ENCODE data around the gene ZNF32.
"Not testable (repeated sequence)": the region's sequence is repeated elsewhere in the genome, so short reads cannot be mapped to it uniquely, and the experiment has no call there.

The ZNF32 gene

DNA sequence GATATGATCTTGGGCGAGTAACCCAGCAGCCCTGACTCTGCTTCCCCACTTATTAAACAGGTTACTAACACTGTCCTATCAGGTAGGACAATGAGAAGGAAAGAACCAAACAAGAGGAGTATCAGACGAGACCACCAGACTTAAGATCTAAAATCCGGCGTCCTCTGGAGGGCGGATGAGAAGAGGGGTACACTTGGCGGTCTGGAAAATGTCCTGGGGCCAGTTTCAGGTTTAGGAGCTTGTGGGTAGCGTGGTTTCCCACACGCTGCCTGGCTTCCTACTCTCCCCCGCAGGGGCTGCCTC is 635 bp downstream of the ZNF32 start:
- TF ChIP-seq, protein P1, sequence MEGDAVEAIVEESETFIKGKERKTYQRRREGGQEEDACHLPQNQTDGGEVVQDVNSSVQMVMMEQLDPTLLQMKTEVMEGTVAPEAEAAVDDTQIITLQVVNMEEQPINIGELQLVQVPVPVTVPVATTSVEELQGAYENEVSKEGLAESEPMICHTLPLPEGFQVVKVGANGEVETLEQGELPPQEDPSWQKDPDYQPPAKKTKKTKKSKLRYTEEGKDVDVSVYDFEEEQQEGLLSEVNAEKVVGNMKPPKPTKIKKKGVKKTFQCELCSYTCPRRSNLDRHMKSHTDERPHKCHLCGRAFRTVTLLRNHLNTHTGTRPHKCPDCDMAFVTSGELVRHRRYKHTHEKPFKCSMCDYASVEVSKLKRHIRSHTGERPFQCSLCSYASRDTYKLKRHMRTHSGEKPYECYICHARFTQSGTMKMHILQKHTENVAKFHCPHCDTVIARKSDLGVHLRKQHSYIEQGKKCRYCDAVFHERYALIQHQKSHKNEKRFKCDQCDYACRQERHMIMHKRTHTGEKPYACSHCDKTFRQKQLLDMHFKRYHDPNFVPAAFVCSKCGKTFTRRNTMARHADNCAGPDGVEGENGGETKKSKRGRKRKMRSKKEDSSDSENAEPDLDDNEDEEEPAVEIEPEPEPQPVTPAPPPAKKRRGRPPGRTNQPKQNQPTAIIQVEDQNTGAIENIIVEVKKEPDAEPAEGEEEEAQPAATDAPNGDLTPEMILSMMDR (IDR thresholded peaks at IDR 0.05; ENCODE audit: low read depth, low read length) = no peak

DNA sequence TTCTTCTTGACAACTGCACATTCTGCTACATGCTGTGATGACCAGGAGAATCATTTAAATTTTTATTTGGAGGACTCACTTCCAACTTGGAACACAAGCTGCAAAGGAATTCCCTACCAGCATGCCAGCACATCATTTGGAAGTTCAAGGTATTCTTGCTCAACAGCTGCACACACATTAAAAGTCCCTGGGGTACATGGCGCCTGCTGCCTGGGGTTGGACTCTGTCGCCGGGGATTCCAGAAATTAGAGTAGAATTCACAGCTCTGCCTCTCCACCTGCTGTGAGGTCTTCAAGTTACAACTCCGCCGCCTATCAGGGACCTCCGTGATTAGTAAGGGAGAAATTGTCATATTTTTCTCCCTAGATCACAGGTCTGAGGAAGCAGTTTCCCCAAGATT is 1.1 kb downstream of the ZNF32 start:
- TF ChIP-seq, protein P1 (IDR thresholded peaks at IDR 0.05; ENCODE audit: low read depth, low read length) = no peak
- H3K4me3 ChIP-seq (replicated peaks in 1 of 2; ENCODE audit: low read depth in 2 of 2, low read length in 2 of 2) = peak overlapping the region in 1 of 2 donors; percentile 43
- DNase-seq (ENCODE audit: low read depth in 2 of 2) = no peak

More for the DNA sequence above, 635 bp downstream of the ZNF32 start:
- H3K4me3 ChIP-seq (replicated peaks in 1 of 2; ENCODE audit: low read depth in 2 of 2, low read length in 2 of 2) = peak overlapping the region; percentile 43 to 64
- DNase-seq (ENCODE audit: low read depth in 2 of 2) = no peak

DNA sequence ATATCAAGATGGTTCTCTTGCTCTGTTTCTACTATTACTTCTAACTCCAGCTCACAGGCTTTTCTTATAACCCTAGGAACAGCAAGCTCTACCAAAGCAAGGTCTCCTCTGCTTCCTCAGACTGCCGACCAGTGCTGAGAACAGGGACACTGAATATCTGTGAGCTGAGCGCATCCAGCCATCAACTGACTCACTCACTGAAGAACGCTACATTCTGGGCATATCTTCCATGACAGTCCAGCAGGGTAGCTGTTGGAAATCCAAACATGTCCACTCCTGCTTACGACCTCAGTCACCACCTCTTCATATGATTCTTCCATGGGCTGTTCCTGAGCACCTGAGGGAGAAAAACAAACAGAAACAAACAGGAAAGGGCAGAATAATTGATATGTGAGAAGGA is 2.8 kb downstream of the ZNF32 start:
- TF ChIP-seq, protein P1 (IDR thresholded peaks at IDR 0.05; ENCODE audit: low read depth, low read length) = no peak
- DNase-seq (ENCODE audit: low read depth in 2 of 2) = no peak
- H3K4me3 ChIP-seq (replicated peaks in 1 of 2; ENCODE audit: low read depth in 2 of 2, low read length in 2 of 2) = no peak overlapping the region

DNA sequence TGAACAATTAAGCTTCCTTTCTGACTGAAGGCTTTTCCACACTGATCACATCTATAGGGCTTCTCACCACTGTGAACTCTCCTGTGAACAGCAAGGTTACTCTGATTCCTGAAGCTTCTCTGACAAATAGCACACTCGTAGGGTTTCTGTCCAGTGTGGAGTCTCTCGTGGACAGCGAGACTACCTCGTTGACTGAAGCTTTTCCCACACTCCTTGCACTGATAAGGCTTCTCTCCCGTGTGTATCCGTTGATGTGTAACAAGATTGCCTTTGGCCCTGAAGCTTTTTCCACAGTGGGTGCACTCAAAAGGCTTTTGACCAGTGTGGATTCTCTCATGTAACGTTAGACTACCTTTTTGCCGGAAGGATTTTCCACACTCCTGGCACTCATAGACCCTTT is 4.4 kb downstream of the ZNF32 start:
- H3K4me3 ChIP-seq (replicated peaks in 1 of 2; ENCODE audit: low read depth in 2 of 2, low read length in 2 of 2) = no peak overlapping the region
- TF ChIP-seq, protein P1 (IDR thresholded peaks at IDR 0.05; ENCODE audit: low read depth, low read length) = no peak
- DNase-seq (ENCODE audit: low read depth in 2 of 2) = peak; percentile 39 to 45

DNA sequence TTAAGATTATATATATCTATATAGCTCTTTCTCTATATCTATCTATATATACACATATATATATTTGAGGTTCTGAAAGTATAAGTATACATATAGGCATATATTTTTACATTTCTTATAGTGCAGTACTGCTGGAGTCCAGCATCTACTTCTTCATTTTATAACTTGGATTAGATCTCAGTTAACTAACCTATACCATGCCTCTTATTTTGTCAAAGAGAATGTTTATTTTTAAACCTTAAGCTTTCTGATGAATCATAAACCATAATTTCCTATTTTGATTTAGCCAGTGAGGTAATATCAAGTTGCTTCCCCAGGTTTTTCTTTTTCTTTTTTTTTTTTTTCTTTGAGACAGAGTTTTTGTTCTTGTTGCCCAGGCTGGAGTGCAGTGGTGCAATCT is 8.1 kb downstream of the ZNF32 start:
- peak in 1 of 2 donors; percentile 5 for DNase-seq (ENCODE audit: low read depth in 2 of 2)
- H3K4me3 ChIP-seq (replicated peaks in 1 of 2; ENCODE audit: low read depth in 2 of 2, low read length in 2 of 2) = no peak overlapping the region
- TF ChIP-seq, protein P1 (IDR thresholded peaks at IDR 0.05; ENCODE audit: low read depth, low read length) = no peak

DNA sequence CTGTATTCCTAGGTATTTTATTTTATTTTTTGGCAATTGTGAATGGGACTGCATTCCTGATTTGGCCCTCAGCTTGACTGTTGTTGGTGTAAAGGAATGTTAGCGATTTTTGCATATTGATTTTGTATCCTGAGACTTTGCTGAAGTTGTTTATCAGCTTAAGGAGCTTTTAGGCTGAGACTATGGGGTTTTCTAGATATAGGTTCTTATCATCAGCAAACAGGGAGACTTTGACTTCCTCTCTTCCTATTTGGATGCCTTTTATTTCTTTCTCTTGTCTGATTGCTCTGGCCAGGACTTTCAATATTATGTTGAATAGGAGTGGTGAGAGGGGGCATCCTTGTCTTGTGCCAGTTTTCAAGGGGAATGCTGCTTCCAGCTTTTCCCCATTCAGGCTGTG is 12.9 kb downstream of the ZNF32 start:
- not testable (repeated sequence) for H3K4me3 ChIP-seq (replicated peaks in 1 of 2; ENCODE audit: low read depth in 2 of 2, low read length in 2 of 2); DNase-seq (ENCODE audit: low read depth in 2 of 2)

DNA sequence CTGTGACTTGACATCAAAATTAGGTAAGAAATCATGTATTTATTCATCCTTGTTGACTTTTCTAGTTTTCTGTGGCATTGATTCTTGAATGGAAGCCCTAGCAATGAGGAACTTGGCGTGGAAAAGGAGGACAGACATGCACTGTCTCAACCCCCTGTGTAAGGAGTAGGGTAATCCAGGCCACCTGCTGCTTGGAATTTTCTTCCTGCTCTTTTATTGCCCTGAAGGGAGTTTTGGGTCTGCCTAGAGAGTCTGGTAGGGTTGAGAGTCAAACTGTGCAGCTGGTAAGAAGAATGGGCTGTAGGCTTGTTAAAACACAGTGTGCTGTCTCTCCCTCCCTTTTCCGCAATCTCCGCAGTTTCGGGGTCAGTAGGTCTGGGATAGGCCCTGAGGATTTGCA is 19.7 kb downstream of the ZNF32 start:
- TF ChIP-seq, protein P1 (IDR thresholded peaks at IDR 0.05; ENCODE audit: low read depth, low read length) = no peak
- no peak overlapping the region for H3K4me3 ChIP-seq (replicated peaks in 1 of 2; ENCODE audit: low read depth in 2 of 2, low read length in 2 of 2)
- DNase-seq (ENCODE audit: low read depth in 2 of 2) = no peak
